GM19025 (cell line): ENCODE results near the gene UQCRC1.

Experiments used
- ATAC-seq: cut with Tn5 transposase; IDR thresholded peaks from one replicate; pipeline ENCODE4 v1.9.1; 2021; ENCODE audit warnings: mild to moderate bottlenecking, low read depth, moderate library complexity; ENCODE audit not compliant: unreplicated experiment

UQCRC1 gene

DNA sequence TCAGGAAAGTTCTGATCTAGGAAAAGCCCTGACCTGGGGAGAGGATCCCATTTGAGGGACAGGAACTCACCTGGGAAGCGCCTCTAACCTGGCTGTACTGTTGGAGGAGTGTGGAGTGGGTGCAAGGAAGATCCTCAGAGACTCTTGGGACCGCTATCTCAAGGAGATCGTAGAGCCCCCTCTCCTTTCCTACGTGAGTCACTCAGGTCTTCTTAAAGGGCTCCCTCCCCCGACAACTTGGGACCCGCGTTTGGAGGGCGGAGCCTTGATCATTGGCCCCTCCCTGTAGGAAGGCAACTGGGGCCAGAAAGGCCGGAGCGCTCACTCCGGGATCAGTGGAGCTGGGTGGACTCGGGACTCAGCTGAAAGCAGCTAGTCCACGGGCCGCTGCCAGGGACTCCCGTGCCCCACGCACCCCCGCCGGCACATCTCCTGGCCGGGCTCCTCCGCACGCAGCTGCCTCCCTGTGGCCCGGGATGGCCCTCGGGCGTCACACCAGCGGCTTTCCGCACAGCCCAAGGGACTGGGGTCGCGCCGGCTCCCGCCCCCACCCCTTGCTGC lies 25.3 kb upstream of the UQCRC1 start:
- peak; percentile 5 for ATAC-seq

DNA sequence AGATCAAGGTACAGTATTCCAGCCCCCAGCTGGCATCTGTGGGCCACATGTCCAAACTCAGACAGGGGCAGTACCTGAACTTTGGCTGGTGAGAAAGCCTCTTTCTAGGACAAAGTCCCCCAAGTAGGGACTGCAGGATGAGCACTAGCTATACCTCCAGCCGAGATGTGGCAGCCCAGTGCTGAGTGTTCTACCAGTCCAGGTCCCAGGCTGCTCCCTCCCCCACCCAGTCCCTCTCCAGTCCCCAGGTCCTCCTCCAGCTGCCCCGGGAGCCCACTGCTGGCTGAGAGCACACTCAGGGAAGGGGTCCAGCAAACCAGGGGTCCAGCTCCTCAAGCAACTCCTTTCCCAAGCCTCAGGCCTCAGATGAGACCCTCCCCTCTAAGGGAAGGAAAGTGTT lies 24.3 kb upstream of the UQCRC1 start:
- ATAC-seq, result no peak

DNA sequence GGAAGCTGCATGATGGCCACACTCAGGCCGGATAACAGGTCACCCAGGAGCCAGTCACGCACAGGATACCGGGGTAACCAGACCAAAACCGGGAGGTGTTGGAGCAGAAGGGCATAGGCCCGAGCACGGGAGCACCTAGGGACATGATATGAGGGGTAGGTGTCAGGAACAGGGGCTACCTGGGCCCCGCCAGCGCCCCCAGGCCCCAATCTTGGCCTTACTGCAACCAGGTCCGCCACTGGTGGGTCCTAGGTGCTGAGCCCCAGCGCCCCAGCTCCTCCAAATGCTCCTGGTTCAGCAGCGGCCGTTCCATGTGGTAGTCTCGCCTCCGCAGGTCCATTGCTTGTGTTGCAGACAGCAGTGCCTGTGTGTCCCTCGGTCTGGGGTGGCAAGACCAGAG lies 23.8 kb upstream of the UQCRC1 start:
- no peak for ATAC-seq

DNA sequence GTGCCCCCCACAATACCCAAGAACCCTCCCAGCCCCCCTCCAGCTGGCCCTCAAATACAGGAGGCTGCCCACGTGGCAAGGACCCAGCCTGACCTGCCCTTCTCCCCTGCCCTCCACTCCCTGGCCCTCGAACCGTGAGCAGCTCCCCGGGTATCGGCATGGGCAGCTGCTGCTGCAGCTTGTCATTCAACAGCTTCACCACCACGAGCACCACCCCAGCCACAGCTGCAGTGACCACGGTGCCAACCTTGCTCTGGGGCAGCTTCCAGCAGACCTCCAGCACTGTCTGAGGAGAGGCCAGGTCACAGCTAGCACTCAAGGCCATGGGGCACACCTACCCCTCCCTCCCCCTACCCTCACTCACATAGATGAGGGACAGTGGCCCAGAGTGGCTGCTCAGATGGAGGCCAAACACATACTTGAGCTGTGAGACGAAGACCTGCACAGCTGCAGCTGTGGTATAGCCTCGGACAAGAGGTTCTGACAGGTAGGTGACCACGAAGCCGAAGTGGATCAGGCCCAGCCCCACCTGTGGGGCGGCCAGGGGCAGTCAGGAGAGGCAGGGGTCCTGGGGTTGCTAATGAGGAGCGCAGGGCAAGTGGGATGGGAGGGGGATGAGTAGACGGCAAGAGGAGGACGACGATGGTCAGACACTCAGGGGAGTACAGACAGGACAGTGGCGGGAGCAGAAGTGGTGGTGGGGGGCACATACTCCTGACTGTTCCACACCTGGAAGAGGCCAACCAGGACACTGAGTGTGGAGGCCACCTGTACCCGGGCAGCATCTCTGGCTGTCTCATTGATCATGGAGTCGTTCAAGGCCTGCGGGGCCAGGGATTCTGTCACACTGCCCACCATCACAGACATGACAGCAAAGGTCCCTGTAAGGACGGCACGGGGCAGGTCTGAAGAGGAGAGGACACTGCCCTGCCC lies 22.3 kb upstream of the UQCRC1 start:
- no peak for ATAC-seq

DNA sequence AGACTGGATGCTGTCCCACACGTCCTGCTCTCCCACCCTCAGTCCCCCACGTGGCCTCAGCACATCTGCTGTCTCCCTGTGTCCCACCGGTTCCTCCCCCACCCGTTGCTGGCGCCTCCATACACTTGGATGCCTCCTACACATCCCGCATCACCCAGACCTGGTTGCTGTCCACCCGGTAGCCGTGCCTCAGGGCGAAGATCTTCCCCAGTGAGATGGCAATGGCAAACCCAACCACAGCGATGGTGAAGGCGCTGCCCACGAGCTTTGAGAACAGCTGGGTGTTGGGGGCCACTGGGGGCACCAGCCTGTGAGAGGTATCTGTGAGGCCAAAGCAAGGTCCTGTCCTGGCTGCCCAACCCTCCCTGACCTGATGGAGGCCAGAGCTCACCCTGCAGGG lies 21.4 kb upstream of the UQCRC1 start:
- ATAC-seq, result no peak

DNA sequence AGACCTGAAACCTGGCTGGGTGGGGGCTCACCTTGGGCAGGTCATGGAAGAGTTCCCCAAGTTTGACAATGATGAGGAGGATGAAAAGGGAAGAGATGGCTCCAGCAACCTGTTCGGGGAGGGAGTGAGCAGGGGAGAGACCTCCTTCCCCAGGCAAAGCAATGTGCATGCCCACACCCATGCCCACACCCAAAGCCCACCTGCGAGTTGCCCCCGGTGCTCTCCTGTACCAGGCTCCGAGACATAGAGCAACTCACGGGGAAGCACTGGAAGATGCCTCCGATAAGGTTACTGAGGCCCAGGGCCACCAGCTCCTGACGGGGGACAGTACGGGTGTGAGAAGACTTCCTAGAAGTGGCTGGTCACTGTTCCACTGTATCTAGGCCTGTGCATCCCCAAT lies 21.0 kb upstream of the UQCRC1 start:
- no peak for ATAC-seq

DNA sequence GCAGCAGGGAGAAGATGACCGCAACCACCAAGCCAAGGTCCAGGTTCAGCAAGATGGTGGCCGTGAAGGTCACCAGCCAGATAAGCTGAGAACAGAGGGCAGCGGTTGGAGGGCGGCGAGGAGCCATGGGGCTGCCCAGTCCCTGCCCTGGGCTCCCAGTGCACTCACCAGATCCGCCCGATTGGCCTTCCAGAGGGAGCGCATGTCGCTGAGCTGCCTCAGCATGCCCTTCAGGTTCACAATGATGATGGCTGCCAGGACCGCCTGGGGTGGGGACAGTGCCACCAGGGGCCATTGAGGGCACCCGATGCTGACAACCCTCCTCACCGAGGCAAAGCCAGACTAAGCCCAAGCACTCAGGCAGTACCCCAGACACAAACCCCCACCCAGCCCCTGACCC lies 20.4 kb upstream of the UQCRC1 start:
- no peak for ATAC-seq

DNA sequence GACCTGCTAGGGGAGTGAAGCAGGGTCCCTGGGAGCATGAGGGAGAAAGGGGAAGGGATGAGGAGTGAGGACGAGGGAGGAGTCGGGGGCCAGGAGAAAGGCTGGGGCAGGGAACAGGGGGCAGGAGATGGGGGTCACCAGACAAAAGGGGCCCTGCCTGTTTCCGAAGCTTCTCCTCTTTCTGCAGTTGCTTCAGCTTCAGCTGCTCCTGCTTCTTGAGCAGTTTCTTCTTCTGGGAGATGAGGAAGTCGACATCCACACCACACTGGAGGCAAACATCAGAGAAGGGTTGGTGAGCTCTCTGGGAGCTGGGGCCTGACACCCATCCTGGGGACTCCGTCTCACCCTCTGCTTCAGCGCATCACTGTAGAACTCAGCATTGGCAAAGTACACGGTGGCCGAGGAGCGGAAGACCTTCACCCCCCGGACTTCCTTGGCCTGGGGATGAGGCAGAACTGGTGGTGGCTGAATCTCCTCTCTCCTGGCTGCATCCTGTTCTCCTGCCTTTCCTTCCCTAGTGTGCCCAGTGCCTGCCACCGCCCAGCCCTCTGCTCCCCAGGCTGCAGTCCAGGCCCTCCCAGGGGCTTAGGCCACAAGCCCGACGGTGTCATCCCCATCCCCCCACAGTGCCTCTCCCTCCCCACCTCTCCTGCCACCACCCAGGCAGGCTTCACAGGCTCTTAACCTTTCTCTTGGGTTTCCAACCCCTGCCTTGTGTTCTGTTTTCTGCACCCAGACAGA lies 19.0 kb upstream of the UQCRC1 start:
- ATAC-seq, result no peak

DNA sequence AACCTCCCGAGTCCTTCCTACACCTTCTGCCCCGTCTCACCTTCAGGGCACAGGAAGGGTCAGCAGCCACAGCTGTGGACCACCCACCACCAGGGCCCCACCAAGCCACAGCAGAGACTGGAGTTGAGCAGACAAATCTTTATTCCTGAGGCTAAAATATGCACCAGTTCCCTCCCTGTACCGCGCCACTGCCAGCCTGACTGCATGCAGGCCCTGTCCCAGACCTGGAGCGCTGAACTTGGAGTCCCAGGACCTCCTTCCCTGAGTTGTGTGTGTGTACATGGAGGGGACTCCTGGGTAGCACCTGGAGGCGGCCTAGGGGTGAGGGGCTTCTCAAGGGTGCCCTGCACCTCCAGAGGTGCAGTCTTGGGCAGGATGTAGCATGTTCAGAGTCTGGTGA lies 16.2 kb upstream of the UQCRC1 start:
- ATAC-seq, result no peak

DNA sequence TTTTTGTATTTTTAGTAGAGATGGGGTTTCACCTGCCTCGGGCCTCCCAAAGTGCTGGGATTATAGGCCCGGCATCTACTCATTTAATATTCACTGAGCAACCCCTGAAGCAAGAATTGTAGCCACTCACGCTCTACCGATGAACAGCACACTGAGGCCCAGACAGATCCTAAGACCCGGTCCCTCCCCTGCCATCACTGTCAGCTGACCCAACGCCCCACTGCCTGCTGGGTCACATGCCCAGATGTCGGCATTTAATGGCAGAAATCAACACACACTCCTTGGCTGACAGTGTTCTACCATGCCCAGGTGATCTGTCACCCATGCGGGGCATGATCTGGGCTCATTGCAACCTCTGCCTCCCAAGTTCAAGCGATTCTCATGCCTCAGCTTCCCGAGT lies 15.3 kb upstream of the UQCRC1 start:
- no peak for ATAC-seq

DNA sequence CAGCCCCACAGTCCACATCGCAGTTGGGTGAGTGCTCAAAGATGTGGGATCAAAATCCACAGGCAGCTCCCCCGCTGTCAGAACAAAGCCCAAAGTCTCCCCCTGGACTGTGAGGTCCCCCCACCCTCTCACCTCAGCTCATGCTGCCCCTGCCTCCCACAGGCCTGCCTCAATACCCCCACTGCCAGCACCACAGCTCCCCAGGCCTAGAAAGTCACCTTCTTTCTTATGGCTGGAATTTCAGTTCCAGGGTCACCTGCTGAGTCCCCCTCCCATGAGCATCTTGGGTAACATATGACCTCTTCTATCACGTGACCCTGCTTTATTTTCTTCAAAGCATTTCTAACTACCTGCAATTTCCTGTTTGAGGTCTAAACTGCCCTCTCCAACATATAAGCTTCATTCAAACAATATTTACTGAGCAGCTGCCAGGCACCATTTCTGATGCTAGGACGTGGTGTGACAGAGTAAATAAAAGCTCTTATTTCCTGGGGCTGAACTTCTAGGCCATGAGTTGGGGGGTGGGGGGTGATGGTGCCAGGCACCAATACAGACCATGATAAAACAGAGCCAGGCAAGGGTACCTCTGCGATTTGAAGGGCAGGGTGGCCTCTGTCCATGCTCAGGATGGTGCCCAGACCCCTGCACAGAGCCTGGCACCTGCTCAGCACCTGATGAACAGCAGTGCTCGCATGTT lies 14.6 kb upstream of the UQCRC1 start:
- ATAC-seq, result no peak

DNA sequence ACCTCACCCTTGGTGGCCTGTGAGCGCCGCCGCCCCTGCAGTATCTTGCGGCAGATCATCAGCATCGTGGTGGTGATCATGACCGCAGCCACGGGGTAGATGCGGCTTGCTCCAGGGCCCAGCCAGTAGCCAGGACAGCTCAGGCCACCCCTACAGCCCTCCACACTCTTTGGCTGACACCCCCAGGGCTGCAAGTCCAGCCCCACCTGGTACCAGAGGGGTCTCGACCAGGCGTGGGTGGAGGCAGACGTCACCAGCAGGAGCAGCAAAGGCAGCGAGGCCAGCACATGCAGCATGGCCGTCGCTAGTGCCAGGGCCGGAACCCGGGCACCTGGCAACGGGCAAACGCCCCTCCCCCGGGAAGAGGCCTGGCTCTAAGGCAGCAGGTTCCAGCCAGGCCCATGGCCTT lies 12.0 kb upstream of the UQCRC1 start, which contains the start of gene TMEM89:
Gene TMEM89 (minus strand): TSS at position 309 of the 409 bp plus-strand sequence. CDS start 13 bp downstream, at position 296.
- ATAC-seq, result no peak

DNA sequence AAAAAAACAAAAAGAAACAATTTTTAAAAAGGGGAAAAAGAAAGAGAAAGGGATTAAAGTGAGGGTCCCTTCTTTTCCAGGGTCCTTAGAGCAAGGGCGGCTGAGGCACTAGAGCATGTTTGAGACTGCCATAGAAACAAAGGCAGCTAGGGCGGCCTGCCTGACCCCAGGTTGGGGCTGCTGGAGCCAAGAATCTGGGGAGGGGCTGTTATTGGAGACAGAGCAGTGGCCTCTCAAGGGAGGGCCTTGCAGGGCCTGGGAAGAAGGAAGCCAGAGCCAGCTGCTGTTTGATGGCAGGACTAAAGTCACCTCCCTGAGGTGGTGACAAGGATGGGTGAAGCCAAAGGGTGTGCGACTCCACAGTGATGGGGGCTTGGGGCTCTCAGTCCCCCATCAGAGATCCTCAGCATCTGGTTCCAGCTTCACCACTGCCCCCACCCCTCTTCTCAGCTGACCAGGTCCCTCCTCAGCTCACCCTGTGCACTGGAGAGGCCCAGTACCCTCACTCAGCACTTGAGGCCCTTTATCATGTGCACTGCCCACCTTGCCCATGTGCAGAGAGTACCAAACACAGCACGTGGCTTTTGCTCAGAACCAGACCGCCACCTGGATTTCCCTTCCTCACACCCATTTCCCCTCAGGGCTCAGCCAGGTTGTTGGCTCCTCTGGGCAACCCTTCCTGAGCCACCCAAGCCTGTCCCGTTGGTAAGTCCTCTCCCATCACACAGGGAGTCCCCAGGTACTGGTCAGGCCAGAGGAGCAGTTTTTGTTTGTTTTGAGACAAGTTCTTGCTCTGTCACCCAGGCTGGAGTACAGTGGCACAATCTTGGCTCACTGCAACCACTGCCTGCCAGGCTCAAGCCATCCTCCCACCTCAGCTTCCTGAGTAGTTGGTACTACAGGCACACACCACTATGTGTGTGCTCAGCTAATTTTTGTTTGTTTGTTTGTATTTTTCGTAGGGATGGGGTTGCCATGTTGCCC lies 10.4 kb upstream of the UQCRC1 start:
- ATAC-seq, result no peak

DNA sequence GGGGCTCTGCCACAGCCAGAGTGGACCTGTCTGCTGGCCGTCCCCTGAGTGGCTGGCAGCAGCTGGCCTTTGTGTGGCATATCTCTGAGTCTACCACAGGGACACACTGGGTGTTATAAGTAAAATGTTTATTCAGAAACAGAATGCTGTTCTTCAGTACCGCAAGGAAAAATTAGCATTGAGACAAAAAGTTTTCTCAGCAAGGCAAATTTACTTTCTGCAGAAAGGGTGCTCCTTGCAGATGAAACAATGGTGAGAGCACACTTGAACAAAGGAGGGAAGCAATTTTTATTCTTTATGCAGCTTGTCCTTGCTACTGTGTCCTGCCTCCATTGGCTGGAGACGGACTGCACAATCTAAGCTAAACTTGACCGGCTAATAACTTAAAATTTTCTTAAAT lies 8.1 kb upstream of the UQCRC1 start:
- ATAC-seq, result no peak

DNA sequence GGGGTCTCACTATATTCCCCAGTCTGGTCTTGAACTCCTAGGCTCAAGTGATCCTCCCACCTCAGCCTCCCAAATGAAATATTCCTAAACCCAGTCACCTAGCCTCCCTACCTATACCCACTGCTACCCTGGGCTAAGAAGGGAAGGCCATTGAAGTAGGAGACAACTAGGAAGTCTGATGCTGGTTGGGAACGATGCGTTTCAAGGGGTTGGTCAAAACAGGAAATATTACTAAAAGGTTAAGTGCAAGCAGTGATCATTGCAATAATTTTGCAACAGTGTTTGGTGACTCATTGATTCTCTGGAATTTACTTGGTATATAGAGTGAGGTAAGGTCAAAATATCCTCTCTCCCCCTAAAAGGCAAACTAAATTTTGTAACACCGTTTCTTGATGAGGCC lies 4.6 kb upstream of the UQCRC1 start:
- ATAC-seq, result no peak

DNA sequence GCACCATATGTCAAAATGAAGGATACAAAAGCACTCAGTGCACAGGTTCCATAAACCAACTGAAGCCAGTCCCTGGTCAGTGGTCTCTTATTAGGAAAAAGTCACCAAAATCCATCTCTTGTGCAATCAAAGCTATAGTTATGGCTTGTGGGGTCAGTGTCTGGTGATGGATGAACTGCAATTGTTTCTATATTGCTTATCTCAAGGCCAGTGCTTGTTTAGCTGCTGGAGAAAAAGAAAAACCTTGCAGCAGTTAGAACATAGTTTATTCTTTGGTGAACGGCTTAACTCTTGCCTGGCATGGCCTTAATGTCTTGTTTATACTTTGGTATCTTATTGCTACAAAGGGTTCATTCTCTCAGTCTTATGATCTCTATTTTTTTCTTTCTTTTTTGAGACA lies 2.9 kb upstream of the UQCRC1 start:
- no peak for ATAC-seq

DNA sequence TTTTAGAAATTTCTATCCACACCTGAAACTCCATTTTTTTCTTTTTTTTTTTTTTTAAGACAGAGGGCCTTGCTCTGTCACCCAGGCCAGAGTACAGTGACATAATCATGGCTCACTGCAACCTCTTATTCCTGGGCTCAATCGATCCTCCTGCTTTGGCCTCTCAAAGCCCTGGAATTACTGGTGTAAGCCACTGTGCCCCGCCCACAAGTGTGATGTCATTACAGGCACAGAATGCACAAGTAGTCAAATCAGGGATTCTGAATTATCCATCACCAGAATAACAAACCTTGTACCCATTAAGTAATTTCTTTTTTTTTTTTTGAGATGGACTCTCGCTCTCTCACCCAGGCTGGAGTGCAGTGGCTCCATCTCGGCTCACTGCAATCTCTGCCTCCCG lies 1.9 kb downstream of the UQCRC1 start:
- ATAC-seq, result no peak

DNA sequence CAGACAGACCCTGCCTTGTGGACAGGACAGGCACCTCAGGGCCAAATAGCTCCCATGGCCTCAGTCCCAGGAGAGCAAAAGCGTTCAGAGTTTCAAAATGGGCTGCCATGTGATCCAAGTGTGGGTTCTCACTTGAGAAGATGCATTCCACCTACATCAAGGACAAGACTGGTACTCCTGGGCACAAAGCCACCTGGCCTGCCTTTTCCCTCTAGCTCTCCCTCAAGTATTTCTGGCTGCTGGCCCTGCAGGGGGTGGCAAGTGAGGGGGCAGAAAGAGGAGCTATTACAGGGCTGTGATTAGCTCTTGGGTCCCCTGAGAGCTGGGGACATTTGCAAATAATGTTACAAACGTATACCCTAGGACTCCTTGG lies 7.8 kb downstream of the UQCRC1 start:
- ATAC-seq, result no peak

DNA sequence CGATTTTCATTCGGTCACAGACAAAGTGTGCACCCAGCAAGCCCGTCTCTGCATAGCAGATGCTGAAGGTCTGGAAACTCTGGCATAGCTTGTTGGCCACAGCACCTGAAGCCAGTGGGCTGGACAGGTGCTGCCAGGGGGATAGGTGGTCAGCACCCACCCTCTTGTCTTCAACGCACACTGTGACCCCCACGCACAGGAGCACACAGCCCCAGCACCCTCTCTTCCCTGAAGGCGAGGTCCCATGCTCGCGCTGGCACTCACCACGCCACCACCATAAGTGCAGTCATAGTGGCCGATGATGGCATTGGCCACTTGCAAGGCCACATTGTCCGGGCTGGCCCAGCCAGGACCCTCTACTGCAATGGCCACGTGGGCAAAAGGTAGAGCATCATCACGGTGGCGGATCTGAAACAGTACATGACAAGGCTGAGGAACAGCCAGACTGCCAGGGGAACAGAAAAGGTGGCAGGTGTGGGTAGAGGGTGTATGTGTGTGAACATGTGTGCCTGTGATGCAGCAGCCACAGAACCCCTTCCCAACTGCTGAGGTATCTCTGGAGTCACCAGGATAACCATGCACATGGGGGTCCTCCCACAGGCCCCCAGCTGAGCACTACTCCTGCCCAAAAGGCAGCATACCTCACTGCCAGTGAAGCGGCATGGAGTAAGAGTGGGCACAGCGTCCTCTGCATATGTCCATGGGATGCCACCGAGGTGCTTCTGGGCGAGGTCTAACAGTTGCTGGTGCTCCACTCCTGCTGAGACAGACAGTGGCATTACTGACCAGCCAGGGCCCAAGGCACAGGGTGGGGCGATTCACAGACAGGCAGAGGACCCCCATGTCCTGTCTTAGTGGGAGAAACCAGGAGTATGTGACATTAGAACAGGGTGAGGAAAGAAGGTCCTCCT lies 8.5 kb downstream of the UQCRC1 start:
- ATAC-seq, result no peak
